Measurements from ENCODE around the gene LRCH1. TPM values are rescaled to one million over a fixed set of nuclear protein-coding genes. Genes with fewer than 3 reads are reported as not detected.

The LRCH1 gene
- total RNA-seq, 4 donors from 2014 or later: 29.1 to 55.6 (median 36.2) TPM

DNA sequence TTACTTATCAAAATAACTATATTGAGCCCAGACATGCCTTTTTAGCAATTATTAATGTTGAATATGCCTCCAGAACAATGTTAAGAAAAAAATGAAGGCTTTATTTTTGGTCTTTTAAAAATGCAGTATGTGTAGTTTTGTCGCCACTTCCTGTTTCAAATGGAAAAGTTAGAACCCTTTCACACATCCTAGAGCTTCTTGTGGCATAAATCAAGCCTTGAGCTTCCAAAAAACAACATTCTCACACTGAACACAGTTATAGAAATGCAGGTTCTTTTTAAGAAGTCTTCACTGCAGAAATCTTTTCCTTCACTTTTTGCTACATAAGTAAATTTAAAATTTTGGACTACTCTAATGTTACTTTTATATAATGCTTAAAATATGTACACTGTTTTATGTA, 135.3 kb downstream of the LRCH1 start:
- no peak overlapping the region for H3K4me3 ChIP-seq
- no peak for DNase-seq
- H3K27me3 ChIP-seq: no peaks in the 10 kb centered on the region
- peaks cover 0 to 5% of the 10 kb centered on the region in 2 donors for H3K4me1 ChIP-seq
- no peaks in the 10 kb centered on the region for H3K9me3 ChIP-seq
- H3K36me3 ChIP-seq: no peaks in the 10 kb centered on the region
- H3K27ac ChIP-seq: no peak overlapping the region
- intact Hi-C loops (cut with DNase I; ENCODE audit: low total_unique reads): no loop called here
- TF ChIP-seq, protein P1, sequence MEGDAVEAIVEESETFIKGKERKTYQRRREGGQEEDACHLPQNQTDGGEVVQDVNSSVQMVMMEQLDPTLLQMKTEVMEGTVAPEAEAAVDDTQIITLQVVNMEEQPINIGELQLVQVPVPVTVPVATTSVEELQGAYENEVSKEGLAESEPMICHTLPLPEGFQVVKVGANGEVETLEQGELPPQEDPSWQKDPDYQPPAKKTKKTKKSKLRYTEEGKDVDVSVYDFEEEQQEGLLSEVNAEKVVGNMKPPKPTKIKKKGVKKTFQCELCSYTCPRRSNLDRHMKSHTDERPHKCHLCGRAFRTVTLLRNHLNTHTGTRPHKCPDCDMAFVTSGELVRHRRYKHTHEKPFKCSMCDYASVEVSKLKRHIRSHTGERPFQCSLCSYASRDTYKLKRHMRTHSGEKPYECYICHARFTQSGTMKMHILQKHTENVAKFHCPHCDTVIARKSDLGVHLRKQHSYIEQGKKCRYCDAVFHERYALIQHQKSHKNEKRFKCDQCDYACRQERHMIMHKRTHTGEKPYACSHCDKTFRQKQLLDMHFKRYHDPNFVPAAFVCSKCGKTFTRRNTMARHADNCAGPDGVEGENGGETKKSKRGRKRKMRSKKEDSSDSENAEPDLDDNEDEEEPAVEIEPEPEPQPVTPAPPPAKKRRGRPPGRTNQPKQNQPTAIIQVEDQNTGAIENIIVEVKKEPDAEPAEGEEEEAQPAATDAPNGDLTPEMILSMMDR (IDR thresholded peaks at IDR 0.05): no peak
- no peak for TF ChIP-seq POLR2A (IDR thresholded peaks at IDR 0.05)

DNA sequence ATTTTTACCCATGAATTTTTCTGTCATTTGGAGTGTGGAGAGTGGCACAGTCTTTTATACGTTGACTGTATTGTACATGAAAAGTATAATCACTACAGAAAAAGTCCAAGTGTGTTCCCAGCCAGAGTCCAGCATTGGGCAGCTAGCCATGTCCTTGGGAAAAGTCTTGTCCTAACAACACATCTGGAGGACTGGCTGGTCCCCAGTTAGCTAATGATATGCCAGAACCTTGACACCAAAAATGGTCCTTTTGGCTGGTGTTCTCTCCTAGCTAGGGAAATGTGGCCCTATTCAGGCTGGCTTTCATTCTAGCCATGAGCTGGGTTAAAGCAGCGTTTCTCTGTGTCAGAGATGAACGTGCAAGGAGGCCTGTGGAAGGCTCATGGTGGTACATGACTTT, 145.0 kb downstream of the LRCH1 start:
- Histone ChIP-seq H3K27ac (peak overlapping the region in 1 of 2 donors; percentile 8), H3K4me3 (no peak overlapping the region), H3K4me1 (no peaks in the 10 kb centered on the region), H3K36me3 (no peaks in the 10 kb centered on the region), H3K9me3 (no peaks in the 10 kb centered on the region), H3K27me3 (no peaks in the 10 kb centered on the region)
- peak; percentile 47 to 52 for DNase-seq
- TF ChIP-seq, protein P1 (IDR thresholded peaks at IDR 0.05): no peak
- no peak for TF ChIP-seq POLR2A (IDR thresholded peaks at IDR 0.05)
- intact Hi-C loops (cut with DNase I; ENCODE audit: low total_unique reads): no loop called here

DNA sequence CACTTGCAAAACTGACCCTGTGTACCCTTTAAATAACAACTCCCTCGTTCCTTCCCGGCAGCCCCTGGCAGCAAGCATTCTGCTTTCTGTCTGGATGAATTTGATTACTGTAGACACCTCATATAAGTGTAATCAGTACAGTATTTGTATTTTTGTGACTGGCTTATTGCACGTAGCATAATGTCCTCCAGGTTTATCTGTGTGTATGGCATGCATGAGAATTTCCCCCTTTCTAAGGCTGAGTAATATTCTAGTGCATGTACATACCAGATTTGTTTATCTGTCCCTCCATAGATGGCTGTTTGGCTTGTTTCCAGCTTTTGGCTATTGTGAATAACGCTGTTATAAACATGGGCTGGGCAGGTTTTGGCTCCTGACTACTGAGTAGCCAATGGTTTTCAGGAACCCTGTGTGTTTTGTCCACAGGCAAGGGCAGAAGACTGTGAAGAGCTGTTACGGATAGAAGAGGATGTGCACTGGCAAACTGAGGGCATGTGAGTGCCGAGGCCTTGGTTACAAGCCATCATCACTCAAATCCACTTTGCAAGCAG, 146.0 kb downstream of the LRCH1 start:
- Histone ChIP-seq H3K9me3 (no peaks in the 10 kb centered on the region), H3K36me3 (no peaks in the 10 kb centered on the region), H3K4me1 (no peaks in the 10 kb centered on the region), H3K27me3 (no peaks in the 10 kb centered on the region), H3K4me3 (no peak overlapping the region), H3K27ac (no peak overlapping the region)
- intact Hi-C loops (cut with DNase I; ENCODE audit: low total_unique reads): no loop called here
- no peak for DNase-seq
- TF ChIP-seq POLR2A (IDR thresholded peaks at IDR 0.05): no peak
- TF ChIP-seq, protein P1 (IDR thresholded peaks at IDR 0.05): no peak

DNA sequence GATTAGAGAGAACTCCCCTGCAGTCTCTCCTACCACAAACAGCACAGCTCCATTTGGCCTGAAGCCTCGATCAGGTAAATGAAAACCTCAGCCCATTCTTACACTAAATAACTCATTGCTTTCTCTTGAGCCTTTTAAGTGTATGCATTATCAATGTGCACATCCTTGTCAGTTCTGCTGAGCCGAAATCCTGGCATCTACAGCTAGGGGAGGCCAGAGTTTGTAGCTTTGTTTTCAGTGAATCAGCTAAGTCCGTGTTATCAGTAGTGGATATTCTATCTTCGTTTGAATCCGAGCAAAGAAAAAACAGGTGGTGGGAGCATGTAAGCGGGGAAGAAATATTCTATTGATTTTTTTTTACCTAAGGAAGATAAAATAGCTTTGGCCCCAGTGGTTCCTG, 159.6 kb downstream of the LRCH1 start:
- H3K9me3 ChIP-seq: no peaks in the 10 kb centered on the region
- H3K4me1 ChIP-seq: no peaks in the 10 kb centered on the region
- TF ChIP-seq, protein P1 (IDR thresholded peaks at IDR 0.05): peak in 1 of 4 experiments; percentile 8
- TF ChIP-seq POLR2A (IDR thresholded peaks at IDR 0.05): no peak
- no peak overlapping the region for H3K4me3 ChIP-seq
- DNase-seq: no peak
- H3K36me3 ChIP-seq: no peaks in the 10 kb centered on the region
- H3K27me3 ChIP-seq: no peaks in the 10 kb centered on the region
- intact Hi-C loops (cut with DNase I; ENCODE audit: low total_unique reads): no loop called here
- H3K27ac ChIP-seq: peak overlapping the region in 1 of 2 donors; percentile 16

DNA sequence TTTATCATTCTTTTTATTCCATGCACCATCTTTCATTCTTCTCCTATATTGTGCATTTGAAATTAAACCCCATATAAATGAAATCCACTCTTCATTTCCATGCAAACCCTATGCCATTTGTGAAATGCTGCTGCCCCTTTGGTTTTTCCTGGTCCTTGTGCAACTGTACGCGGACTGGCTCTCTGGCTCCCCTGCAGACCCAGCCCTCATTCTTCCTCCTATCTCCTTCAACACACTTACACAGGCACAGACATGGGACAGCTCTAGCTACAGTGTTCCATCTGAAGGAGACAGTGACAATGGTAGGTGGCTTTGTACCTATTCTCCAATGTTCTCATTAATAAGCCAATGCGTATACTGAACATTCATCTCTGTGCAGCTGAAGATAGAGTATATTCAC, 162.4 kb downstream of the LRCH1 start:
- Histone ChIP-seq H3K4me3 (no peak overlapping the region), H3K36me3 (no peaks in the 10 kb centered on the region), H3K9me3 (no peaks in the 10 kb centered on the region), H3K27me3 (no peaks in the 10 kb centered on the region), H3K4me1 (no peaks in the 10 kb centered on the region), H3K27ac (no peak overlapping the region)
- TF ChIP-seq, protein P1 (IDR thresholded peaks at IDR 0.05): no peak
- TF ChIP-seq POLR2A (IDR thresholded peaks at IDR 0.05): no peak
- intact Hi-C loops (cut with DNase I; ENCODE audit: low total_unique reads): no loop called here
- no peak for DNase-seq
